Medulla oblongata (tissue), 1 donor: Measurements from ENCODE around the gene CDC42SE2.
A peak's percentile ranks its signal among the peaks of the same experiment; 100 is the strongest.
"Not testable (repeated sequence)": the region's sequence is repeated elsewhere in the genome, so short reads cannot be mapped to it uniquely, and the experiment has no call there.

Source experiments
- DNase-seq: peaks from one replicate; pipeline ENCODE4 v3.0.0-alpha.2; 2015; ENCODE audit errors: extremely low spot score

Gene CDC42SE2

DNA sequence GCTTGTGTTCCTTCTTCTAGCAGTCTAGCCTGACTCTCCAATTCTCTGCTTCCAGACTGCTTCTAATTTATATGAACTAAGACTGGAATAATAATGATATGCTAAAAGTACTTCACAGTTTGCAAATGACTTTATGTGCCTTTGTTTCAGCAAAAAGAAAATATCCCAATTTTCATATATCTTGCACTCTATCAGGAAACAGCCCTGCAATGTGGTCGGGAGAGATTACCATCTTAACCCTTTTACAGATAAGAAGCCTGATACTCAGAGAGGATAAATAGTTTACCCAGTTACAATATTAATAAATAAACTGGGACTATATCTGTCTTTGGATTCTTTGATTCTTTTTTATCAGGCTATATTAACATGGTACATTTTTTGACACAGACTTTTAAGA, 126.0 kb downstream of the CDC42SE2 start:
- no peak for DNase-seq

DNA sequence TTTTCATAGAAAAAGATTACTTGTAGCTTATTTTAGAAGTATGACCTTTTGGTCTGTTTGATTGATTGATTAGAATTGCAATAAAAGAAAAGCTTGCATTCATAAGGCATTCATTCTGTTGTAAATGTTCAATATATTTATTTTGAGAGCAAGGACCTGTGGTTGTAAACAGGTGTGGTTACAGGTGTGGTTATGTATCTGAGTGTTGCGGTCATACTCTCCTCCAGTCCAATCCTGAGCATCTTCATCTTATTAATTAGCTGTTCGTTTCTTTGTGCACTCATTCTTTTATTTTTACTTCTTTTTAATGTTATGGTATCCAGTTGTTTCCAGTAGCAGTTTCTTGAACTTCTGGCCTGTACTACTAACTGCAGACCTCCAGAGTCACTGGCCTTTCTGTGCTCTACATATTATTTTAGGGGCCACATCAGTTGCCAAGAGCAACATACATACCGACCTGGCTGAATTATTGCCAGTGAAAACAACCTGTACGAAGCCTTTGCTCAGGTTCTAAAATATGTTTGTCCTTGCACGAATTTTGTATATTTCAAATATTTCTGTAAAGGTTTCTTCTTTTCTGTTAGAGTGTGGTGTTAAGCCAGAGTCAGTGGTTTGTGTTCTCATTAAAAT, 128.7 kb downstream of the CDC42SE2 start:
- no peak for DNase-seq

DNA sequence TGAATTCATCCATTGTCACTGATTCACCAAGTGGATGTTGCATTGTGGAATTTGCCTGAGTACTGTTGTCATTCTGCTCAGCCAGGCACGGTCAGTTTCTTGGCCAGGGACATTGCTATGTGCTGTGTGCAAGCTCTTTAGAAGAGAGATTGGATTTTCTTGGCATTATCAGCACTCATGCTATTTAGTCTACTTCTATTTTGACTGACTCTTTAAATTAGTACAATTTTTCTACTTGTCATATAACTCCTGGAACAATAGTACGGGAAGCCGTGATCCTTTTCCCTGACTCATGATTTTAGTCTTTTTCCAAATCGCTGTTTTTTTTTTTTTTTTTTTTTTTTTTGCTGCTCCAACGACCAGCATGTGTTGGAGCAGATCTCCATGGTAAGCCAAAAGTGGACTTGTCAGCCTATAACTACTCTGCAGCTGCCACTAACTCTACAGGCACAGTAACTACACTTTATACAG, 129.7 kb downstream of the CDC42SE2 start:
- peak; percentile 72 for DNase-seq

DNA sequence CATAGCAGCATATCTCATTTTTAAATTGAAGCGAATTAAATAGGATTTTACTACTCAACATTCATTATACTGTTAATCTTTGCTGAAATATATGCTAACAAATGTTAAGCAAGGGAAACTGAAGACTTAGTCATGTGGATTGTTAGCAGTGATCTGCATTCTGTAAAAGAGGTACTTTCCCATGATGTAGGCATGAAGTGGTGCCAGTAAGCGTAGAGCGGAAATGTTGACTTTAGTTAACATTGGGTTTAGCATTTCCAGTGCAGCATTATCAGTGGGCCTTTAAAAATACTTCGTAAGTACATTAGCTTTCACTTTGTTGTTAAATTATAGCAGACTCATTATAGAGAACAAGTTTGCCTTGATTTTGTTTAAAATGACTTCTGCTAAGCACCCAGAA, 130.3 kb downstream of the CDC42SE2 start:
- DNase-seq, result no peak

GRCh38 chr5:131396015-131396414, 132.2 kb downstream of the CDC42SE2 start:
- no peak for DNase-seq

GRCh38 chr5:131396630-131397273, 132.9 kb downstream of the CDC42SE2 start:
- no peak for DNase-seq

DNA sequence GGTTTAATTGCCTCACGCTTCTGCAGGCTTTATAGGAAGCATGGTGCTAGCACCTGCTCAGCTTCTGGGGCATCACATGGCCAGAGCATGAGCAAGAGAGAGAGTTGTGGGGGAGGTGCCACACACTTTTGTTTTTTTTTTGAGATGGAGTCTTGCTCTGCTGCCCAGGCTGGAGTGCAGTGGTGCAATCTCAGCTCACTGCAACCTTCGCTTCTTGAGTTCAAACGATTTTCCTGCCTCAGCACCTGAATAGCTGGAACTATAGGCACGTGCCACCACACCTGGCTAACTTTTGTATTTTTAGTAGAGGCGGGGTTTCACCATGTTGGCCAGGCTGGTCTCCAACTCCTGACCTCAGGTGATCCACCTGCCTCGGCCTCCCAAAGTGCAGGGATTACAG, 135.2 kb downstream of the CDC42SE2 start:
- DNase-seq, result not testable (repeated sequence)

- DNase-seq, result no peak
Measured at GRCh38 chr5:131400585-131400984, 136.7 kb downstream of the CDC42SE2 start.

DNA sequence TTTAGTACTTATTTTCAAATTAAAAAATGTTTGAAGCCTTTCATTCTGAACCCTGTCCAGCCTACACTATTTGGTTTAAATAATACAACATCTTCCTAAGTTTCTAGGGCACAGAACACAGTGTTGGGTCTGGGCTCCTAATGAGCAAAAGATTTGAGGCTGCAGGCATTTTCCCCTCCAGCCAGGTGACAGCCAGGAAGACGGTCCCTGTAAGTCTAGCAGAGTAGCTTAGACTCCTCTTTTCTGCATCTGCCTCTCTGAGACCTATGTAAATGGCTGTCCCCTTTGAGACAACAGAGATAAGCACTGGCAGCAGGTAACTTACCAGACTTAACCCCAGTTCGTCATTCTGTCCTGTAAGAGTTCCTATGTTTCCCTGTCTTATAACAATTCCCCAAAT, 141.8 kb downstream of the CDC42SE2 start:
- DNase-seq, result no peak

DNA sequence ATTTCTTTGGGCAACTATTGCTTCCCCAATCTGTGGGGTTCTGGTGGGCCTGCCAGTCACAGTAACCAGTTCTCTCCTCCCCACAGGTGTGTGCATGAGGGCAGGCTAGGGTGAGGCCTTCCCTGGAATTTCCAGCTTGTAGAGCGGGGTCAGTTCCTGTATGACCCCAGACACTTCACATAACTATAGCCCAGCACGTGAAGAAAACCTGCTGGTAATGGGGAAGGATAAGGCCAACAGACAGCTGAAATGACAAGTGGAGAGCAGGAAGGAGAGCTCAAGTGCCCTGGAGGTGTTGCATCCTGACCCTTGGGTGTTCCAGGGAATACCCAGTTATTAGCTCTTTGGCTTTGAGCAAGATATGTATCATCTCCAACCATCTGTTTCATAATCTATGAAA, 142.2 kb downstream of the CDC42SE2 start:
- DNase-seq, result no peak

- DNase-seq, result peak; percentile 42
Measured at GRCh38 chr5:131406975-131407638, 143.3 kb downstream of the CDC42SE2 start.

DNA sequence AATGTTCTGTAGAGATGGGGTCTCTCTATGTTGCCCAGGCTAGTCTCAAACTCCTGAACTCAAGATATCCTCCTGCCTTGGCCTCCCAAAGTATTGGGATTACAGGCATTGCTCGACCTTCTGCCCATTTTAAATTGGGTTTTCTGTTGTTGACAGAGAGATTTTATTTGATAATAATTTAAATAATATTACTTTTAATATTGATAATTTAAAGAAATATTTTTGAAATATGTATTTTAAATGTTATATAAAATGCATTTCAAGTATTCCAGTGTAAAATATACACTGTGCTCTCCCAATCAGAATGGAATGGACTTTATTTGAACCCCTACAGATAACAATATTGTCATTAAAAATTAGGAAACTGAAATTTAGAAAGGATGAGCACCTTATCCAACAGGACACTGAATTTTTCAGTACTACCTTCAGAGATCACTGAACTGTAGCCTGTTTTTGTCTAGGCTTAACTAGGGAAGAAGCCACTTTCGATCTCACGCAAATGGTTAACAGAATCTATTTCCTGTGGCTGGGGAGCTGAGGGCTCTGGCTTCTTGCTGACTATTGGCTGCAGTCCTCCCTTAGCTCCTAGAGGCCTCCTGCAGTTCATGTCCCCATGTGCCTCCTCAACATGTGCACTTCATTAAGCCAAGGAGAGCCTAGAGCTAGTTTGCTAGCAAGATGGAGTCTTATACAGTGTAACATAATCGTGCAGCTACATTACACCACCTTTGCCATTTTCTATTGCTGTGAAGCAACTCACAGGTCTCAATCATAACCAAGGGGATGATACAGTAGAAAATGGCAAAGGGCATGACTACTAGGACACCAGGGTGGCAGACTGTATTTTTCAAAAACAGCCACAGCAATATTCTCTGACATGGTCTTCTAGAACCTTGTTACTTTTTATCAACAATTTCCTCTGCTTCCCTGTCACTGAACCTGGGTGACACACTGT, 150.0 kb downstream of the CDC42SE2 start:
- no peak for DNase-seq

GRCh38 chr5:131416729-131417128, 152.9 kb downstream of the CDC42SE2 start:
- DNase-seq, result no peak

GRCh38 chr5:131417240-131417869, 153.5 kb downstream of the CDC42SE2 start:
- DNase-seq, result peak; percentile 91

GRCh38 chr5:131418846-131419245, 155.0 kb downstream of the CDC42SE2 start:
- DNase-seq, result no peak

GRCh38 chr5:131419877-131420276, 156.0 kb downstream of the CDC42SE2 start:
- no peak for DNase-seq

DNA sequence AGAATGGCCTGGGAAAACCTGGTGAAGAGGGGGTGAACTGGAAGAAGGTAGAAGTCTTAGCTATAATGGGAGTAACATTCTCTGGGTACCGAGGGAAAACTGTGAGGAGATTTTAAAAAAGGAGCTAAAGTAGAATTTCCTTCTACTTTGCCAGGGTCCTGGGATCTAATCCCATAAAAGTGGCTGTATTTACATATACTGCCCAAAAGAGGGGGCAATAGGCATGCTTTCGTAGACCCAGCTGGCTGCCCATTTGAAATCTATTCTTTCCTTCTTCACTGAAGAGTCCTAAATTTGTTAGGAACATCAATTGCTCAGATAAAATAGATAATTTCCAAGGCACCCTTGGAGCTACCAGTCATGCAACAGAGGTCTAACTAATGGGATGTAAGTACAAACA, 159.2 kb downstream of the CDC42SE2 start:
- peak; percentile 44 for DNase-seq

DNA sequence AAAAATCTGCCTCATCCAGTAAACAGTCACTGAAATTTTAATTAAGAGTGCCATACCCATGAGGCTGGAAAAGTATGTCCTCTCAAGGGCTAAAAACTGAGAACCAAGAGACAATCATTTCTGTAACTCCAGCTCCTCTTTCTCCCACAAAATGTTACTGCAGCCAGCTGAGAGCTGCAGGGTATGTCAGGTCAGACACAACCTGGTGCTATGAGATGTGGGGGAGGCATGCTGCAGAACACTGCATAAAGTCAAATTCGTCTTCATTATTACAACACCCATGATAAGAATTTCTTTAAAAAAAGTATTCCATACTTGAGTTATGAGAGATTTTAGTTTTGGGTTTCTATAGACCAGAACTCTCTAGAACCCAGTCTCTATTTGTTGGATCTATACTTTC, 162.2 kb downstream of the CDC42SE2 start:
- DNase-seq, result no peak

DNA sequence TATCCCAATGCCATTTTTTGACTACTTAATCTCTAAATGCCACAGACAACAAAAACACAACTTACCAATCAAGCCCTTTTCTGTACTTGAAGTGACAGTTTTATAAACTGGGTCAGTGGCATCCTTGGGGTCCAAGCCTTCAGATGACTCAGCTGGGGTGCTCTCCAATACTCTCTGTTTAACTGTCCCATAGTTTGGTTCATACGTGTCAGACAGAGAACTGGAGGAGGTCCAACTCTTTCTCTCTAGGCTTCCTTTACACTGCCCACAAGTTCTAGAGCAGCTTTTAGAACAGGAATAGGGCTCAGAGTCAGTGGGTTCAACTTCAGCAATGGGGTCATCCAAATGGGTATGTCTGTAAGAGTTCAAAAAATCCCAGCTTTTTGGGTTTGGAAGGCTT, 166.9 kb downstream of the CDC42SE2 start:
- DNase-seq, result no peak

DNA sequence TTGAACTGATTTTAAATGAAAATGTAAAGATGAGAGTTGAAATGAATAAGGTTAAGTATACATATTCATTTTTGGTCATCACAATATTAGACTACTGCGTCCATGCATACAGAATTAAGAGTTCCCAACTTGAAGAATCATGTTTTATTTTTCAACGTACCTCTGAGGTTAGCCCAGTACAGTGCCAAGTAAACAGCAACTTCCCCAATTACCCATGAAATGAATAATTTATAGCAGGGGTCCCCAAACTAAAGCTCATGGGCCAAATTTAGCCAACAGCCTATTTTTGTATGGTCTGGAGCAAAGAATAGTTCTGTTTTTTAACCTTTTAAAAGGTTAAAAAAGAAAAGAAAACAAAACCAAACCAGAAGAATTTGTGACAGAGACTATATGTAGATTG, 167.9 kb downstream of the CDC42SE2 start:
- DNase-seq, result no peak

DNA sequence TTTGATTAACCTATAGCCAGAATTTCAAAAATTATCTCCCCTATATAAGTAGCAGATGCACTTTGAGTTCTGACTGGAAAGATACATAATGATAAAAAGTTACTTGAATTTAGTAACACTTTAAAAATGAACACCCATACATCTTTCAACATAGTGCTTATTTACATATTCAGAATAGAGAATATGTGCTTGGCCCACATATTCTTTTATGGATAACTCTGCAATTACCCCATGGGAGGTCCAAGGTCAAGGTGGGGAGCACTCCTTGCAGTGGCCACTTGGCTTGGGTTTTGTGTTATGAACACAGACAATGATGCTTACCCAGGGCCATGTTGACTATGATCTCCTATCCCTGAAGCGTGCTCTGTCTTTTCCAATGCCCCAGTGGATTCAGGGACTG, 169.3 kb downstream of the CDC42SE2 start:
- DNase-seq, result no peak
